GM12875 (cell line): ENCODE results near the gene RNF157.

ENCODE experiments used
- H3K4me3 ChIP-seq: one replicate; pipeline ENCODE4 v1.5.1; 2011; ENCODE audit warnings: low read depth, low read length, control low read depth
- TF ChIP-seq, protein P1 (sequence below): IDR thresholded peaks from 2 replicates; pipeline ENCODE4 v1.5.1; 2011; ENCODE audit warnings: low read depth, mild to moderate bottlenecking, control low read depth, inconsistent platforms, low read length, moderate library complexity, borderline replicate concordance; ENCODE audit not compliant: insufficient read depth

RNF157 gene

DNA sequence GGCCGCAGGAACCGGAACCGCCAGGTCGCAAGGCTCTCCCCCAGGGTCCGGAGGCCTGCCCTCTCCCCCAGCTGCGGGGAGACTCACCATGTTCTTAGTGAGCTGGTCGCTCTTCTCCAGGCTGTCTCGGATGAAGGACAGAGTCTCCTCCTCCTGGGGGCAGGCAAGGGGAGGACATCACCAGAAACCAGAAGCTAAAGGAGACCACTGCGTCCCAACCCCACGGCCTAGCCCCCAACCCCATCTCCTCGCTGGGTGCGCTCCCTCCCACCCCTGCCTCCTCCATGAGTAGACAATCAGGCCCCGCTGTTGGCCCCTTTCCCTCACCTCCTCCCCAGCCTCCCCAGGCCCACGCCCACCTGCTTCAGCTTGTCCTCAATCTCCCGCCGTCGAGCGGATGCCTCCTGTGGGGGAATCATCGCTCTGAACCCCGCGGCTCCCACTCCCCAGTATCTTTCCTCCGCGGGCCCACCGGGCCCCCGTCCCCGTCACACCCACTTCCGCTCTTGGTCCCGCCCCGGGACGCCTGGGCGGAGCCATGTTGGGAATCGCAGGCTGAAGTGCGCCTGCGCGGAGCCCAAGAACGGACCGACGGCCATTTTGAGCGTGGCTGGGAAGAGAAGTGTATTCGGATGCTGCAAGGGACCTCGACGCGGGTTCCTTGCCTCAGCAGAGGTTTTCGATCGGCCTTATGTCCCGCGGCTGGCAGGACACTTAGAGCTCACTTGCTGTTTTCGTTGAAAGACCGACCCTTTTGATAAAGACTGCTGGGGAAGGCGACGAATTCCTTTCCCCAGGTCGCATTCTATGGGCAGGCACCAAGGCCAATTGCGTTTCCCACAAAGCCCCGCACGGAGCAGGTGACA lies 136.8 kb downstream of the RNF157 start, which contains the start of gene EXOC7:
EXOC7 (minus strand) TSS at position 514 of the 866 bp plus-strand sequence; CDS start at position 419, 95 bp downstream.
- H3K4me3 ChIP-seq = peak within 1 kb of the TSS; percentile 88
- TF ChIP-seq, protein P1, sequence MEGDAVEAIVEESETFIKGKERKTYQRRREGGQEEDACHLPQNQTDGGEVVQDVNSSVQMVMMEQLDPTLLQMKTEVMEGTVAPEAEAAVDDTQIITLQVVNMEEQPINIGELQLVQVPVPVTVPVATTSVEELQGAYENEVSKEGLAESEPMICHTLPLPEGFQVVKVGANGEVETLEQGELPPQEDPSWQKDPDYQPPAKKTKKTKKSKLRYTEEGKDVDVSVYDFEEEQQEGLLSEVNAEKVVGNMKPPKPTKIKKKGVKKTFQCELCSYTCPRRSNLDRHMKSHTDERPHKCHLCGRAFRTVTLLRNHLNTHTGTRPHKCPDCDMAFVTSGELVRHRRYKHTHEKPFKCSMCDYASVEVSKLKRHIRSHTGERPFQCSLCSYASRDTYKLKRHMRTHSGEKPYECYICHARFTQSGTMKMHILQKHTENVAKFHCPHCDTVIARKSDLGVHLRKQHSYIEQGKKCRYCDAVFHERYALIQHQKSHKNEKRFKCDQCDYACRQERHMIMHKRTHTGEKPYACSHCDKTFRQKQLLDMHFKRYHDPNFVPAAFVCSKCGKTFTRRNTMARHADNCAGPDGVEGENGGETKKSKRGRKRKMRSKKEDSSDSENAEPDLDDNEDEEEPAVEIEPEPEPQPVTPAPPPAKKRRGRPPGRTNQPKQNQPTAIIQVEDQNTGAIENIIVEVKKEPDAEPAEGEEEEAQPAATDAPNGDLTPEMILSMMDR = no peak

DNA sequence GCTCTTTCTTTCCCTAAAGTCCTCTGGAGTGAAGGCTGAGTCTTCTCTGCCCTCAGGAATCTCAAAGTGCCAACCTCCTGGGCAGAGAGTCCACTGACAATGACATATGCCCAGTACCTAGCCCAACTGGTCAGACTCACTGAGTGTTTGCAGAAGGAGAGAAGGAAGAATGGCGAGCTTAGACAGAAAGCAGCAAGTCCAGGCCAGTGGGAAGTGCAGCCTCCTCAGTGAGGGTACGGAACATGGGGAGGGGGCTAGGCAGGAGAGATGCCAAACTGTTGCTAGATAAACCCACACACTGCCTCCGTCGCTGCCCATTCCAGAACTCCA lies 137.4 kb downstream of the RNF157 start:
- TF ChIP-seq, protein P1 = no peak
- peak overlapping the region; percentile 88 for H3K4me3 ChIP-seq

DNA sequence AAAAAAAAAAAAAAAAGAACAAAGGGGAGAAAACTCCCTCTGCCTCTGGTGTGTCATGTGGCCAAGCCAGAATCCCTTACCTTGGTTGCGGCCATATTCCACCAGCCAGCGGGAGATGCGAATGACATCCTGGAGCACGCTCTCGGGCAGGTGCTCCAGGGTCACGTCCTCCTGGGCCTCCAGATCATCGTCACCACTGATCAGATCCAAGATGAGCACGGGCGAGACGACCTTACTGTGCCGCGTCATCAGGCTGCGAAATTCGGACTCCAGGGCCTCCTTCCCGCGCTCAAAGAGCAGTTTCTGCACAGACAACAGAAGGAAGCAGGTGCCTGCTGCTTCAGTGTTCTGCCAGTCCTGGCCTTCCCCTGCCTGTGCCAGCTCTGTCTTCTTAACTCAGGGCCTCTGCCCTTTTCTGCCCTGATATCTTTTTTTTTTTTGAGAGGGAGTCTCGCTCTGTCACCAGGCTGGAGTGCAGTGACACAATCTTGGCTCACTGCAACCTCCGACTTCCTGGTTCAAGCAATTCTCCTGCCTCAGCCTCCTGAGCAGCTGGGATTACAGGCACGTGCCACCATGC lies 142.5 kb downstream of the RNF157 start:
- TF ChIP-seq, protein P1 = no peak
- no peak overlapping the region for H3K4me3 ChIP-seq

DNA sequence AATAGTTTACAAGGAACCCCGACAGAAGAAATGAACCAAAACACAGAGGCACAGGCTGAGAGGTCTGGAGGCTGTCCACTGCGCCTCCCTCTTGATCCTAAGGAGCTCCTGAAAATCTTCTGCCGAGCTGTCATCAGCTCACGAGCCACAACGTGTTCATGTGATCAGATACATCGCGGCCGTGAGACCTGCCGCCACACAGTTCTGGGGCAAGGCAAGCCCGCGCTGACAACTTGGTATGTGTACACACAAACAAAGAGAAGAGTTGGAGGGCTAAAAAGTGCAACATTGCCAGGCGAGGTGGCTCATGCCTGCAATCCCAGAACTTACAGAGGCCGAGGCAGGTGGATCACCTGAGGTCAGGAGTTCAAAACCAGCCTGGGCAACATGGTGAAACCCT lies 144.3 kb downstream of the RNF157 start:
- H3K4me3 ChIP-seq = no peak overlapping the region
- TF ChIP-seq, protein P1 = no peak

DNA sequence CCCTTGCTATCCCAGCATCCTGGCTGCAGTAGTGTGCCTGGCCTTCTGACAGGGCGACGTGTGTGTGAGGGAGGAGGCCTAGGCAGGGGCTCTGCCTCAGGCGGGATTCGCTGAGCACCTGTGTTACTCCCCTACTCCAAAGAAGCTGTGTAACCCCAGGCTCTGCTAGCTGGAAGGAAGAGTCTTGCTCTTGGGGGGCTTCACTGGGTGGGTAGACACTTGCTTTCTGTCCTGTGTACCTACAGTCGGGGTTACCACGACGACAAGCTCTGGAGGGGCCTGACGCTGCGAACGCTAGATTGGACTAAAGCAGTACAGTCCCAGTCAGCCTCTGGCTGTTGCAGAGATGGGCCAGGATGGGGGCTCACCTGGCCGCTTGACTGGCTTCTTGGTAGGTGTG lies 146.2 kb downstream of the RNF157 start:
- H3K4me3 ChIP-seq = no peak overlapping the region
- TF ChIP-seq, protein P1 = no peak

DNA sequence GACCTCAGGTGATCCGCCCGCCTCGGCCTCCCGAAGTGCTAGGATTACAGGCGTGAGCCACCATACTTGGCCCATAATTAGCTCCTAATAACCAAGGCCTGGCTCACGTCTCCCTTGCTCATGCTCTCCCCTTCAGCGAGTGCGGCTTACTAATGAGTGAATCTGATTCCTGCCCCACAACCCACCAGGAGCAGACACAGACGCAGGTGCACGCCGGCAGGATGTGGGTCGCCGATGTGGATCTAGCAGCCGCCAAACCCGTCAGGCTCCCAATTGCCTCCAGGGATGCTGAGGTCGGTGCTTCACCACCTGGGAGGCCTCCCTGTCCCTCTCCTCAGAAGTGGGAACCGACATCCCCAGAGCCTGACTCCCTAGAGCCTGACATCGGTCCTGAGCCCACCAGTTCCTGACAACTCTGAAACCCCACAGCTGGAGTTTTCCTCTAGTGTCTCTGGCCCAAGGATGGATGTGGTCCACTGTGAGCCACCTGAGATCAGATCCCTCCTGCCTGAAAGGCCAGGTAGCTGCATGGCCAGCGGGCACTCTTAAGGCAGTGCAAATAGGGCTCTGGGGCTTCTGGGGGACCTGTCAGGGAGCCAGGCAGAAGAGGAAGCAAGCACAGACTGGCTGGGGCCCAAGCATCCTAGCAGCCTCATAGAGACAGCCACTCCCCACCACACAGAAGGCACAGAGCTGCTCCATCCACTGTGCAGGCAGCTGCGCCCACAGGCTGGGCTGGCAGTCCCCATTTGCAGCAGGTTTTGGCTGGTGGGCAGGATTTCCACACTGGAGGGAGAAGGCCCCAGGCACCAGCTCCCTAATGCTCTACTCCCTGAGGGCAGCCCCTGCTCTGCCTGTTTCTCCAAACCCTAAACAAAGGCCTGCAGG lies 147.5 kb downstream of the RNF157 start:
- no peak overlapping the region for H3K4me3 ChIP-seq
- TF ChIP-seq, protein P1 = no peak
